Endothelial cell of umbilical vein (primary cell): Measurements from ENCODE around the gene DDAH2.

Source experiments
- EZH2 ChIP-seq: IDR thresholded peaks from 2 replicates; pipeline ENCODE4 v1.6.1; 2012; ENCODE audit warnings: borderline replicate concordance, low read depth, mild to moderate bottlenecking, moderate library complexity, low read length, inconsistent platforms; ENCODE audit not compliant: severe bottlenecking
- MAX ChIP-seq: IDR thresholded peaks from 2 replicates; pipeline ENCODE4 v1.6.1; 2011; ENCODE audit not compliant: insufficient read depth, insufficient read length
- POLR2A ChIP-seq: IDR thresholded peaks from 2 replicates; pipeline ENCODE4 v1.6.1; 2012; ENCODE audit warnings: low read depth, mild to moderate bottlenecking, control low read depth, low read length
- POLR2AphosphoS5 ChIP-seq: IDR thresholded peaks from 2 replicates; pipeline ENCODE4 v1.6.1; 2012; ENCODE audit warnings: low read depth, mild to moderate bottlenecking, control low read depth, low read length, moderate library complexity; ENCODE audit not compliant: insufficient read depth
- TF ChIP-seq, protein P1 (sequence below), 2 donors: IDR thresholded peaks; 1 replicate in 1 of 2; 2 replicates in 1 of 2; pipeline ENCODE4 v1.5.1; 2011; ENCODE audit warnings: low read length in 2 of 2, mild to moderate bottlenecking in 2 of 2, moderate library complexity in 2 of 2, control low read depth in 1 of 2, inconsistent platforms in 1 of 2, low read depth in 1 of 2; ENCODE audit not compliant: insufficient read depth in 1 of 2; ENCODE audit errors: extremely low read depth in 1 of 2

DNA sequence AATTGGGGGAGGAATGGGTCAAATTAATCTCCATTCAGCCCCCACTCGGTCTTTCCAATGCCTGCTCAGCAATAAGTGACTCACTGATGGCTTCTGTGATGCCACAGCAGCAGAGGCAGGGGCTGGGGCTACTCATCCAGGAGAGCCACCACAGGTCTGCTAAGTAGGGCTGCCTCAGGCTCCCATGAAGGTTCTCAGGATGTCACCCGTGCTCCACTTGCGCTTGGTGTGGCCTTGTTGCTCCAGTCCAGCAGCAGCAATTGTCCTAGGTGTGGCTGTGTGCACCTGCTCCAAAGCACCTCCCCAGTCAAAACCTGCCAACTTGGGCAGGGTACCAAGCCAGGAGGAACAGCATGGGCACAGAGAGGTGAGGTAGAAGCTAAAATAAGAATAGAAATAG lies 6.9 kb downstream of the DDAH2 start:
- TF ChIP-seq, protein P1, sequence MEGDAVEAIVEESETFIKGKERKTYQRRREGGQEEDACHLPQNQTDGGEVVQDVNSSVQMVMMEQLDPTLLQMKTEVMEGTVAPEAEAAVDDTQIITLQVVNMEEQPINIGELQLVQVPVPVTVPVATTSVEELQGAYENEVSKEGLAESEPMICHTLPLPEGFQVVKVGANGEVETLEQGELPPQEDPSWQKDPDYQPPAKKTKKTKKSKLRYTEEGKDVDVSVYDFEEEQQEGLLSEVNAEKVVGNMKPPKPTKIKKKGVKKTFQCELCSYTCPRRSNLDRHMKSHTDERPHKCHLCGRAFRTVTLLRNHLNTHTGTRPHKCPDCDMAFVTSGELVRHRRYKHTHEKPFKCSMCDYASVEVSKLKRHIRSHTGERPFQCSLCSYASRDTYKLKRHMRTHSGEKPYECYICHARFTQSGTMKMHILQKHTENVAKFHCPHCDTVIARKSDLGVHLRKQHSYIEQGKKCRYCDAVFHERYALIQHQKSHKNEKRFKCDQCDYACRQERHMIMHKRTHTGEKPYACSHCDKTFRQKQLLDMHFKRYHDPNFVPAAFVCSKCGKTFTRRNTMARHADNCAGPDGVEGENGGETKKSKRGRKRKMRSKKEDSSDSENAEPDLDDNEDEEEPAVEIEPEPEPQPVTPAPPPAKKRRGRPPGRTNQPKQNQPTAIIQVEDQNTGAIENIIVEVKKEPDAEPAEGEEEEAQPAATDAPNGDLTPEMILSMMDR (IDR thresholded peaks at IDR 0.05; ENCODE audit: extremely low read depth in 1 of 2, insufficient read depth in 1 of 2, low read depth in 1 of 2, low read length in 2 of 2) = no peak
- no peak for TF ChIP-seq EZH2
- no peak for TF ChIP-seq POLR2A
- no peak for TF ChIP-seq POLR2AphosphoS5
- TF ChIP-seq MAX = no peak
